ENCODE data around the gene MERTK. TPM values are rescaled to one million over a fixed set of nuclear protein-coding genes. Genes with fewer than 3 reads are reported as not detected.

The MERTK gene
- total and polyA plus RNA-seq, 8 donors: 2.8 to 13.9 (median 5.4) TPM

- no peaks in the 10 kb centered on the region for H3K27me3 ChIP-seq
- WGBS, 2 donors: 89 to 91% methylated on average over 1 of the region's 1 CpG
- TF ChIP-seq CTCF (IDR thresholded peaks at IDR 0.05): no peak
- intact Hi-C loops (cut with DNase I): loop anchor here in 1 of 3 donors (10.0 kb wide), 1 partner anchor 58 kb away; no protein-coding TSS in a partner anchor
- H3K9me3 ChIP-seq: no peaks in the 10 kb centered on the region
- no peaks in the 10 kb centered on the region for H3K36me3 ChIP-seq
- no peak overlapping the region for H3K4me3 ChIP-seq
- H3K27ac ChIP-seq: no peak overlapping the region
- FAIRE-seq: no peak
- DNase-seq: no peak
- no peaks in the 10 kb centered on the region for H3K4me1 ChIP-seq
- ATAC-seq: no peak
Measured at GRCh38 chr2:111967018-111967417, 68.6 kb downstream of the MERTK start.

GRCh38 chr2:111970453-111970852 lies 72.0 kb downstream of the MERTK start:
- Histone ChIP-seq H3K27ac (no peak overlapping the region), H3K9me3 (no peaks in the 10 kb centered on the region), H3K27me3 (no peaks in the 10 kb centered on the region), H3K4me3 (no peak overlapping the region), H3K4me1 (no peaks in the 10 kb centered on the region), H3K36me3 (no peaks in the 10 kb centered on the region)
- no peak for ATAC-seq
- no peak for FAIRE-seq
- no peak for DNase-seq
- 78 to 88% methylated on average over 1 of the region's 1 CpG for WGBS, 2 donors
- intact Hi-C loops (cut with DNase I): no loop called here
- TF ChIP-seq CTCF (IDR thresholded peaks at IDR 0.05): no peak

GRCh38 chr2:111972955-111973565 lies 74.7 kb downstream of the MERTK start:
- H3K27ac ChIP-seq: no peak overlapping the region
- H3K9me3 ChIP-seq: no peaks in the 10 kb centered on the region
- no peak overlapping the region for H3K4me3 ChIP-seq
- peak in 1 of 4 donors; percentile 11 for ATAC-seq
- no peak for DNase-seq
- 84 to 88% methylated on average over 8 of the region's 8 CpGs for WGBS, 2 donors
- FAIRE-seq: no peak
- intact Hi-C loops (cut with DNase I): no loop called here
- no peaks in the 10 kb centered on the region for H3K4me1 ChIP-seq
- no peak for TF ChIP-seq CTCF (IDR thresholded peaks at IDR 0.05)
- no peaks in the 10 kb centered on the region for H3K27me3 ChIP-seq
- H3K36me3 ChIP-seq: no peaks in the 10 kb centered on the region

GRCh38 chr2:111973701-111974100 lies 75.3 kb downstream of the MERTK start:
- Histone ChIP-seq H3K27me3 (no peaks in the 10 kb centered on the region), H3K27ac (no peak overlapping the region), H3K4me3 (no peak overlapping the region), H3K4me1 (no peaks in the 10 kb centered on the region), H3K36me3 (no peaks in the 10 kb centered on the region), H3K9me3 (no peaks in the 10 kb centered on the region)
- no peak for TF ChIP-seq CTCF (IDR thresholded peaks at IDR 0.05)
- no peak for DNase-seq
- 90 to 92% methylated on average over 4 of the region's 4 CpGs for WGBS, 2 donors
- no peak for ATAC-seq
- intact Hi-C loops (cut with DNase I): no loop called here
- no peak for FAIRE-seq

- no peak overlapping the region for H3K27ac ChIP-seq
- WGBS, 2 donors: 77 to 82% methylated on average over 11 of the region's 11 CpGs
- DNase-seq: no peak
- no peak for TF ChIP-seq CTCF (IDR thresholded peaks at IDR 0.05)
- H3K9me3 ChIP-seq: no peaks in the 10 kb centered on the region
- no peak overlapping the region for H3K4me3 ChIP-seq
- peak in 3 of 4 donors; percentile 18 to 52 (median 34) for ATAC-seq
- H3K36me3 ChIP-seq: no peaks in the 10 kb centered on the region
- FAIRE-seq: no peak
- intact Hi-C loops (cut with DNase I): no loop called here
- no peaks in the 10 kb centered on the region for H3K4me1 ChIP-seq
- H3K27me3 ChIP-seq: no peaks in the 10 kb centered on the region
Measured at GRCh38 chr2:111975053-111975552, 76.7 kb downstream of the MERTK start.

Data from pancreas (tissue), 10 donors.